Immature natural killer cell (primary cell): Measurements from ENCODE around the gene SCLY. TPM values are rescaled to one million over a fixed set of nuclear protein-coding genes. Genes with fewer than 3 reads are reported as not detected.

Experiments used
- DNase-seq, 3 donors: peaks; one replicate each; pipeline ENCODE4 v3.0.0; 2022; ENCODE audit warnings: mixed read lengths in 1 of 3
- H3K27ac Mint-ChIP-seq, 6 donors: one replicate each; pipeline ENCODE4 v1.8.0; 2020; ENCODE audit warnings: mixed read lengths in 6 of 6, mild to moderate bottlenecking in 5 of 6, inconsistent platforms in 4 of 6, moderate library complexity in 3 of 6
- H3K27me3 Mint-ChIP-seq, 3 donors: one replicate each; pipeline ENCODE4 v1.8.0; 2020 to 2021; ENCODE audit warnings: low read depth in 3 of 3, mild to moderate bottlenecking in 3 of 3, mixed read lengths in 3 of 3, moderate library complexity in 3 of 3, inconsistent platforms in 1 of 3
- H3K36me3 Mint-ChIP-seq, 3 donors: one replicate each; pipeline ENCODE4 v1.8.0; 2020; ENCODE audit warnings: mixed read lengths in 3 of 3, inconsistent platforms in 2 of 3, mild to moderate bottlenecking in 2 of 3
- H3K4me1 Mint-ChIP-seq, 2 donors: one replicate each; pipeline ENCODE4 v1.8.0; 2020; ENCODE audit warnings: inconsistent platforms in 2 of 2, mild to moderate bottlenecking in 2 of 2, mixed read lengths in 2 of 2, moderate library complexity in 1 of 2
- H3K4me3 Mint-ChIP-seq, 5 donors: one replicate each; pipeline ENCODE4 v1.8.0; 2020; ENCODE audit warnings: mild to moderate bottlenecking in 5 of 5, mixed read lengths in 5 of 5, inconsistent platforms in 3 of 5, moderate library complexity in 3 of 5
- H3K9me3 Mint-ChIP-seq, 6 donors: one replicate each; pipeline ENCODE4 v1.8.0; 2020; ENCODE audit warnings: mild to moderate bottlenecking in 6 of 6, mixed read lengths in 6 of 6, inconsistent platforms in 4 of 6, moderate library complexity in 3 of 6
- polyA plus RNA-seq, 3 donors: library from polyadenylated mRNA; unstranded; fragments of 300-500 nt; fragmentation: Illumina TruSeq; gene quantifications; one replicate each; pipeline ENCODE4 v1.2.3, GENCODE V29; 2021

The SCLY gene
- polyA plus RNA-seq, 3 donors from 2014 or later: 12.1 to 15.8 (median 12.8) TPM

DNA sequence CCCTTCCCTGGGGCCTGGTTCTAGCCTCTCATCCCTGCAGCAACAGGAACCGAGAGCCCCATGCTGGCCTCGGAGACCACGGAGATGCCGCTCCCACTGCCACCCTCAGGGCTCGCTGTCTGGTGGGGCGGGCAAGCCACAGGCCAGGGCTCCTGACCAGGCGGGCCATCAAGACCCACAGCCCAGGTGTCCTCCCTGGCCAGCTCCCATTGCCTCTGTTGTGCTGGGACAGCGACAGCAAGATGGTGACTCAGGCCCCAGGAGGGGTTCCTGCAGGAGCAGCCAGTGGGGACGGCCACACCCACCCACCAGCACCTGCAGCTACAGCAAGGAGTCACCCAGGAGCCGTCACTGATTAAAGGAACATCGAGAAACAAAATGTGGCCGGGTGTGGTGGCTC, 85.0 kb downstream of the SCLY start:
- Mint-ChIP-seq H3K4me1 (peaks cover 7 to 11% of the 10 kb centered on the region in 2 donors), H3K27ac (no peak overlapping the region), H3K9me3 (no peaks in the 10 kb centered on the region), H3K27me3 (peaks cover 0 to 3% (median 0%) of the 10 kb centered on the region in 3 donors), H3K4me3 (no peak overlapping the region), H3K36me3 (no peaks in the 10 kb centered on the region)
- DNase-seq: no peak

DNA sequence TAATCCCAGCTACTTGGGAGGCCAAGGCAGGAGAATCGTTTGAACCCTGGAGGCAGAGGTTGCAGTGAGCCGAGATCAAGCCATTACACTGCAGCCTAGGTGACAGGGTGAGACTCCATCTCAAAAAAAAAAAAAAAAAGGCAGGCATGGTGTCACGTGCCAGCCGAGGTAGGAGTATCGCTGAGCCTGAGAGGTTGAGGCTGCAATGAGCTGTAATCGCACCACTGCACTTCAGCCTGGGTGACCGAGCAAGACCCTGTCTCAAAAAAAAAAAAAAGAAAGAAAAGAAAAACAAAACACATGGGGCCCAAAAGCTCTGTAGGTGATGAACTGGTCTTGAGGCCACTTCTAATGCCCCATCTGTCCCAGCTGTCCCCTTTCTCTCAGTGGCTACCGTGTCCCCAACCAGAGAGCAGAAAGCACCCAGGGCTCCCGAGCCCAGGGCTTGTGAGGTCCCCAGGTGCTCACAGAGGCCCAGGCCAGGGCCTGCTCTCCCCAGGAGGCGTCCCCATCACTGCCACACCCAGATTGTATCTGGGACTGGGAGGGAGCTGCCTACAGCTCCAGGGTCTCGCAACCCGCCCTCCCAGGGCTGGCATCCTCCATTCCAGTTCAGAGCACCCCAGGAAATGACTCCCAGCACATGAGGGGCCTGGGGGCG, 86.2 kb downstream of the SCLY start:
- no peaks in the 10 kb centered on the region for H3K9me3 Mint-ChIP-seq
- no peak overlapping the region for H3K27ac Mint-ChIP-seq
- H3K4me3 Mint-ChIP-seq: no peak overlapping the region
- no peaks in the 10 kb centered on the region for H3K36me3 Mint-ChIP-seq
- H3K27me3 Mint-ChIP-seq: peaks cover 0 to 3% (median 0%) of the 10 kb centered on the region in 3 donors
- peaks cover 2 to 5% of the 10 kb centered on the region in 2 donors for H3K4me1 Mint-ChIP-seq
- no peak for DNase-seq

DNA sequence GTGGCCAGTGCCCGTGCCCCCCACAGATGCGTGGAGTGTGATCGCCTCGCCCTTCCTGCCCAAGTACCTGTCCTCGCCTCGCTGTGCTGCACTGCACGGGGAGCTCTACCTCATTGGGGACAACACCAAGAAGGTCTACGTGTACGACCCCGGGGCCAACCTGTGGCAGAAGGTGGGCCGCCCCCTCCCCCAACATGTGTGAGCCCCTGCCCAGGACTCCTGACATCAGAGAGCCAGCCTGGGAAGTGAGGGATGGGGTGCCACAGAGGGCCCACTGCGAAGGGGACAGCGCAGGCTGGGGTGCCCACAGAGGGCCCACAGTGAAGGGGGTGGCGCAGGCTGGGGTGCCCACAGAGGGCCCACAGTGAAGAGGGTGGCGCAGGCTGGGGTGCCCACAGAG, 88.2 kb downstream of the SCLY start:
- no peaks in the 10 kb centered on the region for H3K9me3 Mint-ChIP-seq
- no peak overlapping the region for H3K27ac Mint-ChIP-seq
- H3K4me3 Mint-ChIP-seq: no peak overlapping the region
- H3K27me3 Mint-ChIP-seq: peaks cover 0 to 3% (median 0%) of the 10 kb centered on the region in 3 donors
- no peaks in the 10 kb centered on the region for H3K36me3 Mint-ChIP-seq
- peaks cover 0 to 2% of the 10 kb centered on the region in 2 donors for H3K4me1 Mint-ChIP-seq
- DNase-seq: no peak

Other genes with a start within 250 kb of the SCLY start
- 100 to 1,000 TPM in 1 of 3 donors, 10 to 100 TPM in 2; 70.8 to 292 (median 96.5) TPM for gene RAMP1, start 201.4 kb upstream of the SCLY start, polyA plus RNA-seq
- 100 to 1,000 TPM; 274 to 339 (median 323) TPM for gene UBE2F, start 94.0 kb upstream of the SCLY start, polyA plus RNA-seq
- gene ESPNL, start 39.3 kb downstream of the SCLY start, polyA plus RNA-seq: not detected
- gene KLHL30, start 77.7 kb downstream of the SCLY start, polyA plus RNA-seq: not detected
- gene ERFE, start 98.0 kb downstream of the SCLY start, polyA plus RNA-seq: 1 to 10 TPM; 4.6 to 6.2 (median 5.7) TPM
- 10 to 100 TPM; 59.2 to 82.8 (median 59.3) TPM for gene ILKAP, start 142.7 kb downstream of the SCLY start, polyA plus RNA-seq
- 10 to 100 TPM; 27.3 to 36.5 (median 34.5) TPM for gene HES6, start 179.0 kb downstream of the SCLY start, polyA plus RNA-seq
- 1 to 10 TPM; 1.0 to 8.5 (median 7.2) TPM for gene PER2, start 227.6 kb downstream of the SCLY start, polyA plus RNA-seq